HepG2 (cell line): ENCODE data around the gene PMS1. TPM values are rescaled to one million over a fixed set of nuclear protein-coding genes. Genes with fewer than 3 reads are reported as not detected.
A peak's percentile ranks its signal among the peaks of the same experiment; 100 is the strongest.

Experiments
- ERF ChIP-seq: IDR thresholded peaks from 2 replicates; pipeline ENCODE4 v1.6.1; 2018; ENCODE audit warnings: missing biosample characterization, missing genetic modification reagents
- FOXA1 ChIP-seq, 2 experiments: fragments of 450-650 bp in 1 of 2; sonication (generic) in 1 of 2; formaldehyde crosslinking in 1 of 2; IDR thresholded peaks; 2 replicates each; pipeline versions ENCODE4 v1.4.0 to v1.6.1; 2016 to 2020; ENCODE audit warnings: missing genetic modification reagents in 1 of 2
- GLI4 ChIP-seq: sonication (generic); formaldehyde crosslinking; IDR thresholded peaks from 2 replicates; pipeline ENCODE4 v1.5.1; 2020; ENCODE audit warnings: missing genetic modification reagents, mild to moderate bottlenecking, moderate library complexity, borderline replicate concordance
- HNF1B ChIP-seq: sonication (generic); formaldehyde crosslinking; IDR thresholded peaks from 2 replicates; pipeline ENCODE4 v1.5.1; 2020; ENCODE audit warnings: mild to moderate bottlenecking, moderate library complexity, missing genetic modification reagents
- MLLT10 ChIP-seq: sonication (generic); formaldehyde crosslinking; IDR thresholded peaks from 2 replicates; pipeline ENCODE4 v1.4.0; 2020; ENCODE audit warnings: missing genetic modification reagents
- RBM22 ChIP-seq: fragments of 200-400 bp; formaldehyde crosslinking; optimal IDR thresholded peaks from 2 replicates; pipeline ENCODE3; 2017; ENCODE audit warnings: mild to moderate bottlenecking, low read length, moderate library complexity
- TCF12 ChIP-seq, 2 experiments: fragments of 450-650 bp in 1 of 2; sonication (generic) in 1 of 2; formaldehyde crosslinking in 1 of 2; IDR thresholded peaks; 2 replicates each; pipeline versions ENCODE4 v1.6.1 to v1.8.0; 2017 to 2022; ENCODE audit warnings: antibody characterized with exemption in 1 of 2, mild to moderate bottlenecking in 1 of 2, missing genetic modification reagents in 1 of 2, moderate library complexity in 1 of 2
- XRCC5 ChIP-seq: fragments of 200-400 bp; formaldehyde crosslinking; optimal IDR thresholded peaks from 2 replicates; pipeline ENCODE3; 2017; ENCODE audit warnings: mild to moderate bottlenecking, low read length
- ZFP1 ChIP-seq: IDR thresholded peaks from 2 replicates; pipeline ENCODE4 v1.6.1; 2016
- ZNF367 ChIP-seq: sonication (generic); formaldehyde crosslinking; IDR thresholded peaks from 2 replicates; pipeline ENCODE4 v1.4.0; 2020; ENCODE audit warnings: missing genetic modification reagents, borderline replicate concordance
- ZNF414 ChIP-seq: sonication (generic); formaldehyde crosslinking; IDR thresholded peaks from 2 replicates; pipeline ENCODE4 v1.5.0; 2020; ENCODE audit warnings: missing genetic modification reagents
- ZNF562 ChIP-seq: sonication (generic); formaldehyde crosslinking; IDR thresholded peaks from 2 replicates; pipeline ENCODE4 v1.8.0; 2022; ENCODE audit warnings: missing genetic modification reagents, borderline replicate concordance
- ZNF678 ChIP-seq: sonication (generic); formaldehyde crosslinking; IDR thresholded peaks from 2 replicates; pipeline ENCODE4 v1.4.0; 2020; ENCODE audit warnings: mild to moderate bottlenecking, missing genetic modification reagents
- ZNF687 ChIP-seq: sonication (generic); formaldehyde crosslinking; IDR thresholded peaks from 2 replicates; pipeline ENCODE4 v1.5.1; 2020; ENCODE audit warnings: mild to moderate bottlenecking, missing genetic modification reagents, moderate library complexity
- ZNF704 ChIP-seq: sonication (generic); formaldehyde crosslinking; IDR thresholded peaks from 2 replicates; pipeline ENCODE4 v1.8.1; 2023; ENCODE audit warnings: mild to moderate bottlenecking, inconsistent platforms, moderate library complexity, missing genetic modification reagents, borderline replicate concordance
- polyA plus RNA-seq, 8 experiments: library from polyadenylated mRNA; depleted of rRNA in 3 of 8; stranded (reverse) in 7 of 8; unstranded in 1 of 8; fragments of >200 nt; fragmentation: Illumina TruSeq in 4 of 8; extraction: Trizol in 4 of 8; gene quantifications; 2 replicates each; pipeline versions ENCODE4 v1.2.1 to v1.2.3, GENCODE V29; 2011 to 2016; ENCODE audit warnings: low read depth in 4 of 8, missing spikeins in 1 of 8, mixed read lengths in 1 of 8; ENCODE audit not compliant: insufficient read depth in 1 of 8
- total RNA-seq, 5 experiments: library from RNA; depleted of rRNA; stranded (reverse); fragments of >200 nt; fragmentation: Illumina TruSeq; extraction: Trizol; gene quantifications; 2 replicates each; pipeline ENCODE4 v1.2.3, GENCODE V29; 2016; ENCODE audit warnings: low read depth in 1 of 5
- TF ChIP-seq, protein P1 (sequence below): sonication (generic); formaldehyde crosslinking; IDR thresholded peaks from 2 replicates; pipeline ENCODE4 v1.9.0; 2021; ENCODE audit warnings: missing genetic modification reagents, borderline replicate concordance

Gene PMS1
- total and polyA plus RNA-seq, 2 of the 13 experiments (the other 11 are each of a cell fraction or from before 2014, with no cell fraction given) = 14.6 to 39.9 TPM

GRCh38 chr2:189783927-189784867 is at the start of gene PMS1, which contains the start of gene ORMDL1 (continued):
- peak; percentile 93 for TF ChIP-seq HNF1B (CRISPR knock-in tag)
- TF ChIP-seq, protein P1, sequence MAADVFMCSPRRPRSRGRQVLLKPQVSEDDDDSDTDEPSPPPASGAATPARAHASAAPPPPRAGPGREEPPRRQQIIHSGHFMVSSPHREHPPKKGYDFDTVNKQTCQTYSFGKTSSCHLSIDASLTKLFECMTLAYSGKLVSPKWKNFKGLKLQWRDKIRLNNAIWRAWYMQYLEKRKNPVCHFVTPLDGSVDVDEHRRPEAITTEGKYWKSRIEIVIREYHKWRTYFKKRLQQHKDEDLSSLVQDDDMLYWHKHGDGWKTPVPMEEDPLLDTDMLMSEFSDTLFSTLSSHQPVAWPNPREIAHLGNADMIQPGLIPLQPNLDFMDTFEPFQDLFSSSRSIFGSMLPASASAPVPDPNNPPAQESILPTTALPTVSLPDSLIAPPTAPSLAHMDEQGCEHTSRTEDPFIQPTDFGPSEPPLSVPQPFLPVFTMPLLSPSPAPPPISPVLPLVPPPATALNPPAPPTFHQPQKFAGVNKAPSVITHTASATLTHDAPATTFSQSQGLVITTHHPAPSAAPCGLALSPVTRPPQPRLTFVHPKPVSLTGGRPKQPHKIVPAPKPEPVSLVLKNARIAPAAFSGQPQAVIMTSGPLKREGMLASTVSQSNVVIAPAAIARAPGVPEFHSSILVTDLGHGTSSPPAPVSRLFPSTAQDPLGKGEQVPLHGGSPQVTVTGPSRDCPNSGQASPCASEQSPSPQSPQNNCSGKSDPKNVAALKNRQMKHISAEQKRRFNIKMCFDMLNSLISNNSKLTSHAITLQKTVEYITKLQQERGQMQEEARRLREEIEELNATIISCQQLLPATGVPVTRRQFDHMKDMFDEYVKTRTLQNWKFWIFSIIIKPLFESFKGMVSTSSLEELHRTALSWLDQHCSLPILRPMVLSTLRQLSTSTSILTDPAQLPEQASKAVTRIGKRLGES (CRISPR knock-in tag) = peak; percentile 22; the same call in 1 of the 2 replicates
- peak; percentile 72; the same call in 1 of the 2 replicates for TF ChIP-seq ZNF414 (CRISPR knock-in tag)
- peak; percentile 99; the same call in 1 of the 2 replicates for TF ChIP-seq GLI4 (CRISPR knock-in tag)
- no peak for TF ChIP-seq MLLT10 (CRISPR knock-in tag)
- TF ChIP-seq FOXA1 (IDR thresholded peaks at IDR 0.05) = no peak
- peak; percentile 47 for TF ChIP-seq FOXA1 (CRISPR knock-in tag; IDR thresholded peaks at IDR 0.05)
- TF ChIP-seq ZFP1 (CRISPR knock-in tag) = no peak
- TF ChIP-seq ZNF678 (CRISPR knock-in tag) = peak; percentile 39; the same call in 1 of the 2 replicates
- no peak; the same call in 1 of the 2 replicates for TF ChIP-seq ZNF562 (CRISPR knock-in tag)
- TF ChIP-seq ZNF367 = peak; percentile 82; the same call in 1 of the 2 replicates
- TF ChIP-seq ERF = peak; percentile 77
- TF ChIP-seq ZNF704 (CRISPR knock-in tag) = peak; percentile 87; the same call in 1 of the 2 replicates
- TF ChIP-seq RBM22 = peak; percentile 30
- TF ChIP-seq TCF12 (IDR thresholded peaks at IDR 0.05) = no peak
- TF ChIP-seq TCF12 (CRISPR knock-in tag; IDR thresholded peaks at IDR 0.05) = peak; percentile 95
- TF ChIP-seq XRCC5 = no peak
- peak; percentile 99 for TF ChIP-seq ZNF687 (CRISPR knock-in tag)
